ENCODE results near the gene PLA2G7. TPM values are rescaled to one million over a fixed set of nuclear protein-coding genes. Genes with fewer than 3 reads are reported as not detected.

PLA2G7 gene
- polyA plus RNA-seq, 1 donor from 2014 or later: 0.35 TPM

- Histone ChIP-seq H3K9ac (ENCODE audit: low read length) (no peak overlapping the region), H3K9me2 (ENCODE audit: insufficient read depth, low read length) (no peaks in the 10 kb centered on the region), H4K20me1 (ENCODE audit: insufficient read depth) (no peaks in the 10 kb centered on the region), H3F3A (ENCODE audit: insufficient read depth, low read length, poor library complexity, severe bottlenecking) (no peaks in the 10 kb centered on the region), H3K4me2 (ENCODE audit: low read length) (no peak overlapping the region), H3K4me3 (ENCODE audit: low read length) (no peak overlapping the region), H3K27me3 (ENCODE audit: insufficient read depth, low read depth, low read length) (no peaks in the 10 kb centered on the region), H2AFZ (ENCODE audit: low read depth, low read length) (no peak overlapping the region), H3K9me3 (ENCODE audit: low read length) (no peaks in the 10 kb centered on the region), H3K79me2 (replicated peaks; ENCODE audit: insufficient read depth, low read length) (no peaks in the 10 kb centered on the region), H3K36me3 (ENCODE audit: insufficient read depth, low read length) (no peaks in the 10 kb centered on the region), H3K27ac (ENCODE audit: low read length) (no peak overlapping the region)
- no peak for TF ChIP-seq EP300 (conservative IDR thresholded peaks at IDR 0.05; ENCODE audit: poor library complexity, severe bottlenecking)
- no peak for TF ChIP-seq TAF1 (IDR thresholded peaks at IDR 0.05; ENCODE audit: low read depth)
These were observed 46.8 kb downstream of the PLA2G7 start for GRCh38 chr6:46688117-46688965.

- Histone ChIP-seq H3K36me3 (ENCODE audit: insufficient read depth, low read length) (no peaks in the 10 kb centered on the region), H2AFZ (ENCODE audit: low read depth, low read length) (no peak within 1 kb of the TSS), H3K4me3 (ENCODE audit: low read length) (no peak within 1 kb of the TSS), H4K20me1 (ENCODE audit: insufficient read depth) (no peaks in the 10 kb centered on the region), H3K27ac (ENCODE audit: low read length) (no peak within 1 kb of the TSS), H3K9me2 (ENCODE audit: insufficient read depth, low read length) (no peaks in the 10 kb centered on the region), H3K79me2 (replicated peaks; ENCODE audit: insufficient read depth, low read length) (no peaks in the 10 kb centered on the region), H3K9me3 (ENCODE audit: low read length) (no peaks in the 10 kb centered on the region), H3K4me2 (ENCODE audit: low read length) (no peak within 1 kb of the TSS), H3F3A (ENCODE audit: insufficient read depth, low read length, poor library complexity, severe bottlenecking) (no peaks in the 10 kb centered on the region), H3K9ac (ENCODE audit: low read length) (no peak within 1 kb of the TSS), H3K27me3 (ENCODE audit: insufficient read depth, low read depth, low read length) (no peaks in the 10 kb centered on the region)
- TF ChIP-seq CTCF (IDR thresholded peaks at IDR 0.05; ENCODE audit: poor library complexity, severe bottlenecking): no peak
- no peak for TF ChIP-seq POLR2AphosphoS5 (IDR thresholded peaks at IDR 0.05)
- TF ChIP-seq REST (IDR thresholded peaks at IDR 0.05; ENCODE audit: borderline replicate concordance): no peak
- no peak for TF ChIP-seq TAF1 (IDR thresholded peaks at IDR 0.05; ENCODE audit: low read depth)
- TF ChIP-seq MXI1 (conservative IDR thresholded peaks at IDR 0.05; ENCODE audit: poor library complexity, severe bottlenecking): no peak
- no peak for TF ChIP-seq SMC3 (conservative IDR thresholded peaks at IDR 0.05; ENCODE audit: poor library complexity)
These were observed 47.5 kb downstream of the PLA2G7 start, which contains the start of gene TDRD6 for GRCh38 chr6:46687619-46688097. TDRD6 (plus strand) TSS chr6:46687885; CDS start chr6:46688129, 244 bp downstream.

- H3K79me2 ChIP-seq (replicated peaks; ENCODE audit: insufficient read depth, low read length): no peaks in the 10 kb centered on the region
- H3K36me3 ChIP-seq (ENCODE audit: insufficient read depth, low read length): no peaks in the 10 kb centered on the region
- no peak overlapping the region for H3K4me2 ChIP-seq (ENCODE audit: low read length)
- no peak overlapping the region for H3K4me3 ChIP-seq (ENCODE audit: low read length)
- no peaks in the 10 kb centered on the region for H4K20me1 ChIP-seq (ENCODE audit: insufficient read depth)
- H3K9me2 ChIP-seq (ENCODE audit: insufficient read depth, low read length): no peaks in the 10 kb centered on the region
- H3F3A ChIP-seq (ENCODE audit: insufficient read depth, low read length, poor library complexity, severe bottlenecking): no peaks in the 10 kb centered on the region
- no peak overlapping the region for H3K9ac ChIP-seq (ENCODE audit: low read length)
- H3K9me3 ChIP-seq (ENCODE audit: low read length): no peaks in the 10 kb centered on the region
- H3K27ac ChIP-seq (ENCODE audit: low read length): no peak overlapping the region
- H2AFZ ChIP-seq (ENCODE audit: low read depth, low read length): no peak overlapping the region
- H3K27me3 ChIP-seq (ENCODE audit: insufficient read depth, low read depth, low read length): no peaks in the 10 kb centered on the region
- TF ChIP-seq TAF1 (IDR thresholded peaks at IDR 0.05; ENCODE audit: low read depth) (no peak), EP300 (conservative IDR thresholded peaks at IDR 0.05; ENCODE audit: poor library complexity, severe bottlenecking) (no peak), RAD21 (conservative IDR thresholded peaks at IDR 0.05) (no peak), REST (IDR thresholded peaks at IDR 0.05; ENCODE audit: borderline replicate concordance) (no peak), CTCF (IDR thresholded peaks at IDR 0.05; ENCODE audit: poor library complexity, severe bottlenecking) (no peak), MXI1 (conservative IDR thresholded peaks at IDR 0.05; ENCODE audit: poor library complexity, severe bottlenecking) (no peak), POLR2AphosphoS5 (IDR thresholded peaks at IDR 0.05) (no peak), SMC3 (conservative IDR thresholded peaks at IDR 0.05; ENCODE audit: poor library complexity) (no peak)
These were observed 50.4 kb downstream of the PLA2G7 start for GRCh38 chr6:46684771-46685170.

Measured in neural cell (in vitro differentiated cells).